HepG2 (cell line): ENCODE results near the gene ESF1. TPM values are rescaled to one million over a fixed set of nuclear protein-coding genes. Genes with fewer than 3 reads are reported as not detected.
A peak's percentile ranks its signal among the peaks of the same experiment; 100 is the strongest.

Experiments
- BORCS8-MEF2B ChIP-seq: sonication (generic); formaldehyde crosslinking; IDR thresholded peaks from 2 replicates; pipeline ENCODE4 v1.8.0; 2022; ENCODE audit warnings: mild to moderate bottlenecking, missing genetic modification reagents
- CBFB ChIP-seq: sonication (generic); formaldehyde crosslinking; IDR thresholded peaks from 2 replicates; pipeline ENCODE4 v1.4.0; 2020; ENCODE audit warnings: missing genetic modification reagents
- GFI1 ChIP-seq: sonication (generic); formaldehyde crosslinking; IDR thresholded peaks from 2 replicates; pipeline ENCODE4 v1.5.0; 2020; ENCODE audit warnings: missing genetic modification reagents, mild to moderate bottlenecking, borderline replicate concordance
- HNRNPLL ChIP-seq: fragments of 200-400 bp; formaldehyde crosslinking; IDR thresholded peaks from 2 replicates; pipeline ENCODE4 v1.6.1; 2017; ENCODE audit warnings: mild to moderate bottlenecking, low read depth, low read length; ENCODE audit not compliant: poor library complexity, severe bottlenecking
- IKZF4 ChIP-seq: sonication (generic); formaldehyde crosslinking; IDR thresholded peaks from 2 replicates; pipeline ENCODE4 v1.5.1; 2020; ENCODE audit warnings: borderline replicate concordance, mild to moderate bottlenecking, low read depth, missing genetic modification reagents; ENCODE audit errors: not compliant biosample characterization
- NFE2L1 ChIP-seq: sonication (generic); formaldehyde crosslinking; IDR thresholded peaks from 2 replicates; pipeline ENCODE4 v1.4.0; 2020; ENCODE audit warnings: missing genetic modification reagents, mild to moderate bottlenecking, borderline replicate concordance
- RARG ChIP-seq: sonication (generic); formaldehyde crosslinking; IDR thresholded peaks from 2 replicates; pipeline ENCODE4 v1.4.0; 2020; ENCODE audit warnings: low read depth, mild to moderate bottlenecking, missing genetic modification reagents
- RBFOX2 ChIP-seq: fragments of 200-400 bp; formaldehyde crosslinking; IDR thresholded peaks from 2 replicates; pipeline ENCODE4 v1.6.1; 2017; ENCODE audit warnings: low read depth, mild to moderate bottlenecking, low read length
- RNF219 ChIP-seq: sonication (generic); formaldehyde crosslinking; IDR thresholded peaks from 2 replicates; pipeline ENCODE4 v1.5.0; 2020; ENCODE audit warnings: mild to moderate bottlenecking, missing genetic modification reagents
- SKI ChIP-seq: fragments of 450-650 bp; IDR thresholded peaks from one replicate; pipeline ENCODE4 v1.6.1; 2018; ENCODE audit warnings: mild to moderate bottlenecking; ENCODE audit not compliant: partially characterized antibody
- SKIL ChIP-seq: sonication (generic); formaldehyde crosslinking; IDR thresholded peaks from 2 replicates; pipeline ENCODE4 v1.8.0; 2022; ENCODE audit warnings: missing genetic modification reagents, mild to moderate bottlenecking, moderate library complexity, borderline replicate concordance
- TAF1 ChIP-seq: sonication (generic); formaldehyde crosslinking; IDR thresholded peaks from 2 replicates; pipeline ENCODE4 v1.4.0; 2020; ENCODE audit warnings: missing genetic modification reagents
- ZNF274 ChIP-seq: sonication (generic); formaldehyde crosslinking; IDR thresholded peaks from 2 replicates; pipeline ENCODE4 v1.5.1; 2020; ENCODE audit warnings: mild to moderate bottlenecking, missing genetic modification reagents
- ZNF616 ChIP-seq: sonication (generic); formaldehyde crosslinking; IDR thresholded peaks from 2 replicates; pipeline ENCODE4 v1.5.0; 2020; ENCODE audit warnings: low read depth, mild to moderate bottlenecking, missing genetic modification reagents
- ZNF800 ChIP-seq: sonication (generic); formaldehyde crosslinking; IDR thresholded peaks from 2 replicates; pipeline ENCODE4 v1.4.0; 2020; ENCODE audit warnings: missing genetic modification reagents
- ZNF839 ChIP-seq: sonication (generic); formaldehyde crosslinking; IDR thresholded peaks from 2 replicates; pipeline ENCODE4 v1.4.0; 2020; ENCODE audit warnings: missing genetic modification reagents, mild to moderate bottlenecking, borderline replicate concordance
- polyA plus RNA-seq, 8 experiments: library from polyadenylated mRNA; depleted of rRNA in 3 of 8; stranded (reverse) in 7 of 8; unstranded in 1 of 8; fragments of >200 nt; fragmentation: Illumina TruSeq in 4 of 8; extraction: Trizol in 4 of 8; gene quantifications; 2 replicates each; pipeline versions ENCODE4 v1.2.1 to v1.2.3, GENCODE V29; 2011 to 2016; ENCODE audit warnings: low read depth in 4 of 8, missing spikeins in 1 of 8, mixed read lengths in 1 of 8; ENCODE audit not compliant: insufficient read depth in 1 of 8
- total RNA-seq, 5 experiments: library from RNA; depleted of rRNA; stranded (reverse); fragments of >200 nt; fragmentation: Illumina TruSeq; extraction: Trizol; gene quantifications; 2 replicates each; pipeline ENCODE4 v1.2.3, GENCODE V29; 2016; ENCODE audit warnings: low read depth in 1 of 5
- TF ChIP-seq, protein P1 (sequence below): sonication (generic); formaldehyde crosslinking; IDR thresholded peaks from 2 replicates; pipeline ENCODE4 v1.4.0; 2020; ENCODE audit warnings: missing genetic modification reagents, borderline replicate concordance

ESF1 gene
- total and polyA plus RNA-seq, 2 of the 13 experiments (the other 11 are each of a cell fraction or from before 2014, with no cell fraction given), result 7.3 to 66.9 TPM

DNA sequence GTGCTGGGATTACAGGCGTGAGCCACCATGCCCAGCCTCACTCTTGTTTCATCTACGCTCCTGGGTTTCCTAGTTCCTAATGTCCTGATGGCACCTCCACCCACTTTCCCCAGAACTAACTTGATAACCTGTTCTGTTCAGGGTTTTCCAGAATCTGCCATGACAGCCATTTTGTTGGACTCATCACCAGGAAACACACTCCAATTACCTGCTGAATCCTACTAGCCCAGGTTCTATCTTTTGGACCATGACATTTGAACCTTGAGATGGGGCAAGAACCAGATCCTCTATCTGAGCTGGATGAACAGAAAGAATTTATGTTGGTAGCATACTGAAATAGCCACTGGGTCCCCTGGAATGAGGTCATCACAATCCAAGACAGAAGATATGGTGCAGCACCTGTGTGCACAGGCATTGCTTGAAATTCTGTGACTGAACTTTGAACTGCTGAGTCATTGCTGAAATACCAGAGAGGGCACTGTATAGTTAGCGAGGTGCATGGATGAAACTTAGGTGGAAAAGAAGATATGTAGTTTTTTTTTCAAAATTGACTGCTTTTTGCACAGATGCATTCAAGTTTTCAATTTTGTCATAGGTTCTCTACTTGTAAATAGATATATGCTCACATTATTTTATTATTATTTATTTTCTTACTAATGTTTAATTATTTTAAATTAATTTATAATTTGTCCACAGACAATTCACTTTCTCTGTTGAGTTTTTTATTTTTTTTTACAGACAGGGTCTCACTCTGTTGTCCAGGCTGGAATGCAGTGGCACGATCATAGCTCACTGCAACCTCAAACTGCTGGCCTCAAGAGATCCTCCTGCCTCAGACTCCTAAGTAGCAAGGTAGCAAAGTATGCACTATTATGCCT is 103.2 kb downstream of the ESF1 start (continued):
- TF ChIP-seq, protein P1, sequence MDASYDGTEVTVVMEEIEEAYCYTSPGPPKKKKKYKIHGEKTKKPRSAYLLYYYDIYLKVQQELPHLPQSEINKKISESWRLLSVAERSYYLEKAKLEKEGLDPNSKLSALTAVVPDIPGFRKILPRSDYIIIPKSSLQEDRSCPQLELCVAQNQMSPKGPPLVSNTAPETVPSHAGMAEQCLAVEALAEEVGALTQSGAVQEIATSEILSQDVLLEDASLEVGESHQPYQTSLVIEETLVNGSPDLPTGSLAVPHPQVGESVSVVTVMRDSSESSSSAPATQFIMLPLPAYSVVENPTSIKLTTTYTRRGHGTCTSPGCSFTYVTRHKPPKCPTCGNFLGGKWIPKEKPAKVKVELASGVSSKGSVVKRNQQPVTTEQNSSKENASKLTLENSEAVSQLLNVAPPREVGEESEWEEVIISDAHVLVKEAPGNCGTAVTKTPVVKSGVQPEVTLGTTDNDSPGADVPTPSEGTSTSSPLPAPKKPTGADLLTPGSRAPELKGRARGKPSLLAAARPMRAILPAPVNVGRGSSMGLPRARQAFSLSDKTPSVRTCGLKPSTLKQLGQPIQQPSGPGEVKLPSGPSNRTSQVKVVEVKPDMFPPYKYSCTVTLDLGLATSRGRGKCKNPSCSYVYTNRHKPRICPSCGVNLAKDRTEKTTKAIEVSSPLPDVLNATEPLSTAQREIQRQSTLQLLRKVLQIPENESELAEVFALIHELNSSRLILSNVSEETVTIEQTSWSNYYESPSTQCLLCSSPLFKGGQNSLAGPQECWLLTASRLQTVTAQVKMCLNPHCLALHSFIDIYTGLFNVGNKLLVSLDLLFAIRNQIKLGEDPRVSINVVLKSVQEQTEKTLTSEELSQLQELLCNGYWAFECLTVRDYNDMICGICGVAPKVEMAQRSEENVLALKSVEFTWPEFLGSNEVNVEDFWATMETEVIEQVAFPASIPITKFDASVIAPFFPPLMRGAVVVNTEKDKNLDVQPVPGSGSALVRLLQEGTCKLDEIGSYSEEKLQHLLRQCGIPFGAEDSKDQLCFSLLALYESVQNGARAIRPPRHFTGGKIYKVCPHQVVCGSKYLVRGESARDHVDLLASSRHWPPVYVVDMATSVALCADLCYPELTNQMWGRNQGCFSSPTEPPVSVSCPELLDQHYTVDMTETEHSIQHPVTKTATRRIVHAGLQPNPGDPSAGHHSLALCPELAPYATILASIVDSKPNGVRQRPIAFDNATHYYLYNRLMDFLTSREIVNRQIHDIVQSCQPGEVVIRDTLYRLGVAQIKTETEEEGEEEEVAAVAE, result 0 out of 2 replicates have a peak, but pooled peaks have one; percentile 38
- TF ChIP-seq CBFB, result 0 out of 2 replicates have a peak, but pooled peaks have one; percentile 36
- no peak for TF ChIP-seq TAF1
- no peak for TF ChIP-seq RNF219 (CRISPR knock-in tag)
- TF ChIP-seq RARG (CRISPR knock-in tag), result no peak
- no peak for TF ChIP-seq ZNF800 (CRISPR knock-in tag)
- no peak for TF ChIP-seq NFE2L1
- TF ChIP-seq ZNF616 (CRISPR knock-in tag), result no peak
- TF ChIP-seq BORCS8-MEF2B, result no peak
- TF ChIP-seq SKI, result no peak
- no peak for TF ChIP-seq RBFOX2
- TF ChIP-seq HNRNPLL, result no peak
- no peak for TF ChIP-seq ZNF839 (CRISPR knock-in tag)
- TF ChIP-seq IKZF4 (CRISPR knock-in tag), result no peak
- TF ChIP-seq GFI1, result no peak
- no peak for TF ChIP-seq ZNF274
- no peak for TF ChIP-seq SKIL
